Vagina (tissue), 2 donors: ENCODE measurements around the gene LINGO1. TPM values are rescaled to one million over a fixed set of nuclear protein-coding genes. Genes with fewer than 3 reads are reported as not detected.

Experiments used
- DNase-seq, 2 donors: peaks; one replicate each; pipeline ENCODE4 v3.0.0-alpha.2; 2017; ENCODE audit errors: extremely low spot score in 2 of 2
- H3K27ac ChIP-seq: fragments of 200-600 bp; sonication (generic); one replicate; pipeline ENCODE4 v1.5.1; 2019
- H3K27me3 ChIP-seq: fragments of 200-600 bp; sonication (generic); one replicate; pipeline ENCODE4 v1.5.1; 2019
- H3K36me3 ChIP-seq, 2 donors: fragments of 200-600 bp; sonication (generic); one replicate each; pipeline ENCODE4 v1.5.1; 2017 to 2019
- H3K4me1 ChIP-seq: fragments of 200-600 bp; sonication (generic); one replicate; pipeline ENCODE4 v1.5.1; 2019
- H3K4me3 ChIP-seq, 2 donors: fragments of 200-600 bp; sonication (generic); 1 replicate in 1 of 2; 2 replicates in 1 of 2; pipeline ENCODE4 v1.5.1; 2016 to 2019
- H3K9me3 ChIP-seq: fragments of 200-600 bp; sonication (generic); one replicate; pipeline ENCODE4 v1.5.1; 2019
- CTCF ChIP-seq, 3 experiments: fragments of 450-650 bp in 2 of 3; fragments of 200-600 bp in 1 of 3; sonication (generic) in 1 of 3; IDR thresholded peaks; one replicate each; pipeline ENCODE4 v1.5.1; 2017 to 2019; ENCODE audit warnings: antibody characterized with exemption in 3 of 3, mild to moderate bottlenecking in 2 of 3, moderate library complexity in 2 of 3
- POLR2A ChIP-seq, 2 donors: fragments of 450-650 bp; IDR thresholded peaks; one replicate each; pipeline ENCODE4 v1.6.1; 2017; ENCODE audit warnings: antibody characterized with exemption in 2 of 2, mild to moderate bottlenecking in 2 of 2, moderate library complexity in 2 of 2
- POLR2AphosphoS5 ChIP-seq, 2 donors: sonication (generic); formaldehyde crosslinking; IDR thresholded peaks; one replicate each; pipeline ENCODE4 v1.9.0; 2017; ENCODE audit warnings: antibody characterized with exemption in 2 of 2, mild to moderate bottlenecking in 2 of 2, low read depth in 1 of 2; ENCODE audit not compliant: insufficient read depth in 1 of 2
- intact Hi-C: fragments of 100-400 bp; cut with DNase I; formaldehyde crosslinking; loops from one replicate; pipeline ENCODE4 v1.15.1; 2023
- total RNA-seq: library from RNA; depleted of rRNA; stranded (reverse); fragments of >200 nt; gene quantifications from one replicate; pipeline ENCODE4 v1.2.3, GENCODE V29; 2016

LINGO1 gene
- total RNA-seq, 1 donor from 2014 or later, result 4.7 TPM

GRCh38 chr15:77674327-77674726, 41.6 kb upstream of the LINGO1 start:
- intact Hi-C loops, result no loop called here
- Histone ChIP-seq H3K4me3 (no peak overlapping the region), H3K4me1 (no peaks in the 10 kb centered on the region), H3K9me3 (no peaks in the 10 kb centered on the region), H3K27me3 (no peaks in the 10 kb centered on the region), H3K27ac (no peak overlapping the region), H3K36me3 (no peaks in the 10 kb centered on the region)
- no peak for DNase-seq
- no peak for TF ChIP-seq CTCF (IDR thresholded peaks at IDR 0.05)
- TF ChIP-seq POLR2AphosphoS5 (IDR thresholded peaks at IDR 0.05; ENCODE audit: insufficient read depth in 1 of 2, low read depth in 1 of 2), result no peak
- TF ChIP-seq POLR2A (IDR thresholded peaks at IDR 0.05), result no peak

GRCh38 chr15:77673866-77674265, 41.2 kb upstream of the LINGO1 start:
- DNase-seq, result no peak
- no peak for TF ChIP-seq POLR2A (IDR thresholded peaks at IDR 0.05)
- TF ChIP-seq CTCF (IDR thresholded peaks at IDR 0.05), result no peak
- TF ChIP-seq POLR2AphosphoS5 (IDR thresholded peaks at IDR 0.05; ENCODE audit: insufficient read depth in 1 of 2, low read depth in 1 of 2), result no peak
- Histone ChIP-seq H3K4me1 (no peaks in the 10 kb centered on the region), H3K36me3 (no peaks in the 10 kb centered on the region), H3K9me3 (no peaks in the 10 kb centered on the region), H3K27me3 (no peaks in the 10 kb centered on the region), H3K4me3 (no peak overlapping the region), H3K27ac (no peak overlapping the region)
- intact Hi-C loops, result no loop called here

DNA sequence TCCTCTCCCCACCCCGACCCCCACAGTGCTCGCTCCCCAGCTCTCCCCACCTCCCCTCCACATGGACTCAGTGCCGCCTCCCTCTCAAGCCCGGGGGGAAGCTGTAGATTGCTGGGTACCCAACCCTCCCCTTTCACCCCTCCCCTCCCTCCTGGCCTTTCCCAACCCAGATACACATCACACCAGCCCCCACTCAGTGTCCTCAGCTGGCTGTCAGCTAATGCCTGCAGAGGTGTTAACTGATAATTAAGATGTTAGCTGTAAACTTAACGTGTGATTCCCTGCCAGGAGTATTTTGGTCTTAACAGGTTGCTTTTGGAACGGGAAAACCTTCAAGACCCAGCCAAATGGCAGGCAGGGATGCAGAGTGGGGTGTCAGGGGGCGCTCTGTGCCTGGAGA, 39.4 kb upstream of the LINGO1 start:
- Histone ChIP-seq H3K36me3 (no peaks in the 10 kb centered on the region), H3K27ac (no peak overlapping the region), H3K27me3 (no peaks in the 10 kb centered on the region), H3K4me3 (no peak overlapping the region), H3K9me3 (no peaks in the 10 kb centered on the region), H3K4me1 (no peaks in the 10 kb centered on the region)
- no peak for TF ChIP-seq POLR2A (IDR thresholded peaks at IDR 0.05)
- intact Hi-C loops, result no loop called here
- DNase-seq, result no peak

GRCh38 chr15:77671362-77672056, 38.8 kb upstream of the LINGO1 start:
- no peaks in the 10 kb centered on the region for H3K27me3 ChIP-seq
- TF ChIP-seq CTCF (IDR thresholded peaks at IDR 0.05), result no peak
- TF ChIP-seq POLR2A (IDR thresholded peaks at IDR 0.05), result no peak
- TF ChIP-seq POLR2AphosphoS5 (IDR thresholded peaks at IDR 0.05; ENCODE audit: insufficient read depth in 1 of 2, low read depth in 1 of 2), result no peak
- intact Hi-C loops, result no loop called here

GRCh38 chr15:77670558-77671361, 38.0 kb upstream of the LINGO1 start:
- Histone ChIP-seq H3K4me3 (no peak overlapping the region), H3K27ac (no peak overlapping the region), H3K36me3 (no peaks in the 10 kb centered on the region), H3K27me3 (no peaks in the 10 kb centered on the region), H3K4me1 (no peaks in the 10 kb centered on the region), H3K9me3 (no peaks in the 10 kb centered on the region)
- intact Hi-C loops, result no loop called here
- TF ChIP-seq POLR2AphosphoS5 (IDR thresholded peaks at IDR 0.05; ENCODE audit: insufficient read depth in 1 of 2, low read depth in 1 of 2), result no peak
- TF ChIP-seq POLR2A (IDR thresholded peaks at IDR 0.05), result no peak
- no peak for TF ChIP-seq CTCF (IDR thresholded peaks at IDR 0.05)
- DNase-seq, result no peak

More at GRCh38 chr15:77671362-77672056, 38.8 kb upstream of the LINGO1 start:
- H3K9me3 ChIP-seq, result no peaks in the 10 kb centered on the region
- H3K4me1 ChIP-seq, result no peaks in the 10 kb centered on the region
- H3K27ac ChIP-seq, result no peak overlapping the region
- H3K36me3 ChIP-seq, result no peaks in the 10 kb centered on the region
- no peak overlapping the region for H3K4me3 ChIP-seq
- DNase-seq, result no peak
